Fibroblast of mammary gland (primary cell): ENCODE measurements around the gene VENTX.

ENCODE experiments used
- DNase-seq: peaks from one replicate; pipeline ENCODE4 v3.0.0-alpha.2; 2010; ENCODE audit warnings: low read depth
- H3K4me3 ChIP-seq: 2 replicates; pipeline ENCODE4 v1.5.1; 2011; ENCODE audit warnings: low read depth, mild to moderate bottlenecking, low read length, moderate library complexity; ENCODE audit not compliant: control insufficient read depth
- CTCF ChIP-seq: conservative IDR thresholded peaks from 2 replicates; pipeline ENCODE4 v1.5.1; 2011; ENCODE audit warnings: low read depth, low read length, inconsistent platforms; ENCODE audit not compliant: control insufficient read depth, insufficient read depth

The VENTX gene

GRCh38 chr10:133210398-133211140 is 27.1 kb upstream of the VENTX start:
- no peak for DNase-seq
- no peak for TF ChIP-seq CTCF
- H3K4me3 ChIP-seq = no peak overlapping the region

- DNase-seq = no peak
- no peak for TF ChIP-seq CTCF
- no peak overlapping the region for H3K4me3 ChIP-seq
Measured at GRCh38 chr10:133211141-133211830, 26.4 kb upstream of the VENTX start.

GRCh38 chr10:133211959-133212852 is 25.4 kb upstream of the VENTX start:
- TF ChIP-seq CTCF = no peak
- no peak for DNase-seq
- no peak overlapping the region for H3K4me3 ChIP-seq

- TF ChIP-seq CTCF = no peak
- DNase-seq = no peak
- H3K4me3 ChIP-seq = no peak overlapping the region
Measured at GRCh38 chr10:133212853-133213494, 24.7 kb upstream of the VENTX start.

- DNase-seq = no peak
- H3K4me3 ChIP-seq = no peak overlapping the region
- no peak for TF ChIP-seq CTCF
Measured at GRCh38 chr10:133213641-133214467, 23.8 kb upstream of the VENTX start.
